HepG2 (cell line): ENCODE data around the gene PHF5A. TPM values are rescaled to one million over a fixed set of nuclear protein-coding genes. Genes with fewer than 3 reads are reported as not detected.

Experiments used
- ATAD3A ChIP-seq: sonication (generic); formaldehyde crosslinking; IDR thresholded peaks from 2 replicates; pipeline ENCODE4 v1.4.0; 2020; ENCODE audit warnings: missing genetic modification reagents
- BHLHE40 ChIP-seq: IDR thresholded peaks from 2 replicates; pipeline ENCODE4 v1.6.1; 2011; ENCODE audit warnings: low read length, improper control_type of control experiment
- CAMTA2 ChIP-seq: sonication (generic); formaldehyde crosslinking; IDR thresholded peaks from 2 replicates; pipeline ENCODE4 v1.4.0; 2020; ENCODE audit warnings: mild to moderate bottlenecking, missing genetic modification reagents, borderline replicate concordance
- CBX2 ChIP-seq, 2 experiments: fragments of 200-600 bp in 1 of 2; sonication (generic); formaldehyde crosslinking in 1 of 2; IDR thresholded peaks; 2 replicates each; pipeline versions ENCODE4 v1.7.0 to v1.8.1; 2018 to 2022; ENCODE audit warnings: low read depth in 2 of 2, low read length in 1 of 2, mild to moderate bottlenecking in 1 of 2, missing genetic modification reagents in 1 of 2
- ETV5 ChIP-seq: IDR thresholded peaks from 2 replicates; pipeline ENCODE4 v1.6.1; 2018; ENCODE audit warnings: missing biosample characterization, missing genetic modification reagents, inconsistent platforms, borderline replicate concordance
- HCFC1 ChIP-seq: fragments of 150-350 bp; IDR thresholded peaks from 2 replicates; pipeline ENCODE4 v1.6.1; 2014; ENCODE audit warnings: low read depth, low read length
- KDM5A ChIP-seq: fragments of 200-600 bp; sonication (generic); IDR thresholded peaks from 2 replicates; pipeline ENCODE4 v1.7.0; 2018; ENCODE audit warnings: antibody characterized with exemption, mild to moderate bottlenecking, low read length, borderline replicate concordance
- NFE2L2 ChIP-seq: fragments of 150-350 bp; IDR thresholded peaks from 2 replicates; pipeline ENCODE4 v1.6.1; 2014; ENCODE audit warnings: low read length
- RELA ChIP-seq: sonication (generic); formaldehyde crosslinking; IDR thresholded peaks from 2 replicates; pipeline ENCODE4 v1.4.0; 2020; ENCODE audit warnings: missing genetic modification reagents
- SRSF4 ChIP-seq: fragments of 200-400 bp; formaldehyde crosslinking; IDR thresholded peaks from one replicate; pipeline ENCODE4 v1.6.1; 2018; ENCODE audit warnings: mild to moderate bottlenecking, low read depth, low read length, moderate library complexity; ENCODE audit not compliant: poor library complexity, severe bottlenecking
- SRSF9 ChIP-seq: fragments of 200-400 bp; formaldehyde crosslinking; IDR thresholded peaks from 2 replicates; pipeline ENCODE4 v1.6.1; 2018; ENCODE audit warnings: borderline replicate concordance, mild to moderate bottlenecking, low read depth, low read length; ENCODE audit not compliant: insufficient read depth, poor library complexity, severe bottlenecking
- TBX2 ChIP-seq: sonication (generic); formaldehyde crosslinking; IDR thresholded peaks from 2 replicates; pipeline ENCODE4 v1.5.0; 2020; ENCODE audit warnings: missing genetic modification reagents, mild to moderate bottlenecking, borderline replicate concordance
- ZC3H4 ChIP-seq: sonication (generic); formaldehyde crosslinking; IDR thresholded peaks from 2 replicates; pipeline ENCODE4 v1.4.0; 2020; ENCODE audit warnings: missing genetic modification reagents, borderline replicate concordance
- ZFP90 ChIP-seq: sonication (generic); formaldehyde crosslinking; IDR thresholded peaks from 2 replicates; pipeline ENCODE4 v1.8.0; 2022; ENCODE audit warnings: missing genetic modification reagents, mild to moderate bottlenecking, inconsistent platforms, borderline replicate concordance
- ZKSCAN5 ChIP-seq: sonication (generic); formaldehyde crosslinking; IDR thresholded peaks from 2 replicates; pipeline ENCODE4 v1.5.1; 2020; ENCODE audit warnings: mild to moderate bottlenecking, missing genetic modification reagents
- ZNF230 ChIP-seq: sonication (generic); formaldehyde crosslinking; IDR thresholded peaks from 2 replicates; pipeline ENCODE4 v1.4.0; 2020; ENCODE audit warnings: mild to moderate bottlenecking, missing genetic modification reagents
- ZNF24 ChIP-seq: fragments of 450-650 bp; IDR thresholded peaks from 2 replicates; pipeline ENCODE4 v1.6.1; 2017; ENCODE audit warnings: antibody characterized with exemption, mild to moderate bottlenecking
- ZNF264 ChIP-seq: sonication (generic); formaldehyde crosslinking; IDR thresholded peaks from 2 replicates; pipeline ENCODE4 v1.4.0; 2020; ENCODE audit warnings: missing genetic modification reagents
- ZNF451 ChIP-seq: sonication (generic); formaldehyde crosslinking; IDR thresholded peaks from 2 replicates; pipeline ENCODE4 v1.5.0; 2020; ENCODE audit warnings: mild to moderate bottlenecking, missing genetic modification reagents
- ZNF737 ChIP-seq: sonication (generic); formaldehyde crosslinking; IDR thresholded peaks from 2 replicates; pipeline ENCODE4 v1.5.0; 2020; ENCODE audit warnings: missing genetic modification reagents, mild to moderate bottlenecking, borderline replicate concordance
- polyA plus RNA-seq, 8 experiments: library from polyadenylated mRNA; depleted of rRNA in 3 of 8; stranded (reverse) in 7 of 8; unstranded in 1 of 8; fragments of >200 nt; fragmentation: Illumina TruSeq in 4 of 8; extraction: Trizol in 4 of 8; gene quantifications; 2 replicates each; pipeline versions ENCODE4 v1.2.1 to v1.2.3, GENCODE V29; 2011 to 2016; ENCODE audit warnings: low read depth in 4 of 8, missing spikeins in 1 of 8, mixed read lengths in 1 of 8; ENCODE audit not compliant: insufficient read depth in 1 of 8
- total RNA-seq, 5 experiments: library from RNA; depleted of rRNA; stranded (reverse); fragments of >200 nt; fragmentation: Illumina TruSeq; extraction: Trizol; gene quantifications; 2 replicates each; pipeline ENCODE4 v1.2.3, GENCODE V29; 2016; ENCODE audit warnings: low read depth in 1 of 5
- TF ChIP-seq, protein P1 (sequence below): sonication (generic); formaldehyde crosslinking; IDR thresholded peaks from 2 replicates; pipeline ENCODE4 v1.5.1; 2020; ENCODE audit warnings: missing genetic modification reagents, mild to moderate bottlenecking, borderline replicate concordance
- TF ChIP-seq, protein P2 (sequence below): sonication (generic); formaldehyde crosslinking; IDR thresholded peaks from 2 replicates; pipeline ENCODE4 v1.5.1; 2020; ENCODE audit warnings: mild to moderate bottlenecking, missing genetic modification reagents
- TF ChIP-seq, protein P3 (sequence below): IDR thresholded peaks from 2 replicates; pipeline ENCODE4 v1.6.1; 2016; ENCODE audit warnings: missing compliant biosample characterization, missing genetic modification reagents, borderline replicate concordance

PHF5A gene
- total and polyA plus RNA-seq, 2 of the 13 experiments (the other 11 are each of a cell fraction or from before 2014, with no cell fraction given) = 56.6 to 105 TPM

DNA sequence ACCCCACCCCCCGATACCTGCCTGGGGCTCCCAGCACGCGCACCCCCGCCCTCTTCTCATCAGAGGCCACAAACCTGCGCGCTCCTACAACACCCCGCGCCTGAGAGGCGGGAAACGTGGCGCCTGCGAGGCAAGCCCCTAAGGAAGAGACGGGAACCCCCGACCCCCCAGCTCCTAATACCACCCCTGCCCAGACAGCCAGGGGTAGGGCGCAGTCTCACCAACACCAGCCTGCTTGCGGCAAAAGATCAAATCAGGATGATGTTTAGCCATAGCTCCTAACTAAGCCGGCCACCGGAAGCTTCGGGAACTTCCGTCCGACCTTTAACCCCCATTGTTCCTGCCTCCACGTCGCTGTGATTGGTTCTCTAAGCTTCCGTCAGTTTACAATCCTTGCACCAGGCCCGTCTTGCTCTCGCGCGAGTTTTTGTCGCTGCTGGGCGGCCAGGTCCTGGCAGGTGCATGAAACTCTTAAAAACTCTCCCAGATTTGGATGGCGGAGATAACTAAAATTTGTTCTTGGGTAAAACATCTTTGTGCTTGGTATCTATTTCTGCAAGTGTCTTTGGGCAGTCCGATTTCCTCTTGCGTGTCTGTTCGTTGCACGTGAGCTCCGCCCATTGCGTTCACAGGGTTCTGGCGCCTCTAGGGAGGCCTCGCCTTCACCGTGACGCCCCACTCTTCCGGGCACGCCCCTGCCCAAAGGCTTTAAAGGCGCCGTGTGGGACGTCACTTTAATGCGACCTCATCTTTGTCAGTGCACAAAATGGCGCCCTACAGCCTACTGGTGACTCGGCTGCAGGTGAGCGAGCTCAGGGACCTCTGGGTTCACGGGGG is at the start of gene PHF5A, which contains the start of gene ACO2 (continued):
- TF ChIP-seq, protein P1, sequence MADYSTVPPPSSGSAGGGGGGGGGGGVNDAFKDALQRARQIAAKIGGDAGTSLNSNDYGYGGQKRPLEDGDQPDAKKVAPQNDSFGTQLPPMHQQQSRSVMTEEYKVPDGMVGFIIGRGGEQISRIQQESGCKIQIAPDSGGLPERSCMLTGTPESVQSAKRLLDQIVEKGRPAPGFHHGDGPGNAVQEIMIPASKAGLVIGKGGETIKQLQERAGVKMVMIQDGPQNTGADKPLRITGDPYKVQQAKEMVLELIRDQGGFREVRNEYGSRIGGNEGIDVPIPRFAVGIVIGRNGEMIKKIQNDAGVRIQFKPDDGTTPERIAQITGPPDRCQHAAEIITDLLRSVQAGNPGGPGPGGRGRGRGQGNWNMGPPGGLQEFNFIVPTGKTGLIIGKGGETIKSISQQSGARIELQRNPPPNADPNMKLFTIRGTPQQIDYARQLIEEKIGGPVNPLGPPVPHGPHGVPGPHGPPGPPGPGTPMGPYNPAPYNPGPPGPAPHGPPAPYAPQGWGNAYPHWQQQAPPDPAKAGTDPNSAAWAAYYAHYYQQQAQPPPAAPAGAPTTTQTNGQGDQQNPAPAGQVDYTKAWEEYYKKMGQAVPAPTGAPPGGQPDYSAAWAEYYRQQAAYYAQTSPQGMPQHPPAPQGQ (CRISPR knock-in tag) = no peak
- TF ChIP-seq NFE2L2 (no peak), SRSF4 (no peak), CAMTA2 (CRISPR knock-in tag) (no peak), HCFC1 (peak; percentile 75; the same call in 1 of the 2 replicates), ZFP90 (CRISPR knock-in tag) (peak; percentile 15; the same call in 1 of the 2 replicates), RELA (CRISPR knock-in tag) (no peak), BHLHE40 (peak; percentile 96), ZNF24 (no peak), KDM5A (peak; percentile 99), ZC3H4 (CRISPR knock-in tag) (no peak; the same call in 1 of the 2 replicates), CBX2 (IDR thresholded peaks at IDR 0.05; ENCODE audit: low read depth, low read length) (no peak), CBX2 (CRISPR knock-in tag; IDR thresholded peaks at IDR 0.05; ENCODE audit: low read depth) (no peak), ETV5 (CRISPR knock-in tag) (peak; percentile 74), ZNF264 (CRISPR knock-in tag) (no peak), ZKSCAN5 (CRISPR knock-in tag) (no peak), ATAD3A (CRISPR knock-in tag) (no peak), ZNF451 (no peak), ZNF230 (CRISPR knock-in tag) (peak; percentile 77), ZNF737 (CRISPR knock-in tag) (no peak), TBX2 (CRISPR knock-in tag) (peak; percentile 63; the same call in 1 of the 2 replicates), SRSF9 (no peak)
- TF ChIP-seq, protein P2, sequence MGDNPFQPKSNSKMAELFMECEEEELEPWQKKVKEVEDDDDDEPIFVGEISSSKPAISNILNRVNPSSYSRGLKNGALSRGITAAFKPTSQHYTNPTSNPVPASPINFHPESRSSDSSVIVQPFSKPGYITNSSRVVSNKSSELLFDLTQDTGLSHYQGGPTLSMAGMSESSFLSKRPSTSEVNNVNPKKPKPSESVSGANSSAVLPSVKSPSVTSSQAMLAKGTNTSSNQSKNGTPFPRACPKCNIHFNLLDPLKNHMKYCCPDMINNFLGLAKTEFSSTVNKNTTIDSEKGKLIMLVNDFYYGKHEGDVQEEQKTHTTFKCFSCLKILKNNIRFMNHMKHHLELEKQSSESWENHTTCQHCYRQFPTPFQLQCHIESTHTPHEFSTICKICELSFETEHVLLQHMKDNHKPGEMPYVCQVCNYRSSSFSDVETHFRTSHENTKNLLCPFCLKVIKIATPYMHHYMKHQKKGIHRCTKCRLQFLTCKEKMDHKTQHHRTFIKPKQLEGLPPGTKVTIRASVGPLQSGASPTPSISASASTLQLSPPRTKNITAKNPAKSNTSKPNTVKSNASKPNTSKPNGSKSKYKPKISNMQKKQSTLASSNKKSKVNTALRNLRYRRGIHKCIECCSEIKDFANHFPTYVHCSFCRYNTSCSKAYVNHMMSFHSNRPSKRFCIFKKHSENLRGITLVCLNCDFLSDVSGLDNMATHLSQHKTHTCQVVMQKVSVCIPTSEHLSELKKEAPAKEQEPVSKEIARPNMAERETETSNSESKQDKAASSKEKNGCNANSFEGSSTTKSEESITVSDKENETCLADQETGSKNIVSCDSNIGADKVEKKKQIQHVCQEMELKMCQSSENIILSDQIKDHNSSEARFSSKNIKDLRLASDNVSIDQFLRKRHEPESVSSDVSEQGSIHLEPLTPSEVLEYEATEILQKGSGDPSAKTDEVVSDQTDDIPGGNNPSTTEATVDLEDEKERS (CRISPR knock-in tag) = peak; percentile 84; the same call in 1 of the 2 replicates
- TF ChIP-seq, protein P3, sequence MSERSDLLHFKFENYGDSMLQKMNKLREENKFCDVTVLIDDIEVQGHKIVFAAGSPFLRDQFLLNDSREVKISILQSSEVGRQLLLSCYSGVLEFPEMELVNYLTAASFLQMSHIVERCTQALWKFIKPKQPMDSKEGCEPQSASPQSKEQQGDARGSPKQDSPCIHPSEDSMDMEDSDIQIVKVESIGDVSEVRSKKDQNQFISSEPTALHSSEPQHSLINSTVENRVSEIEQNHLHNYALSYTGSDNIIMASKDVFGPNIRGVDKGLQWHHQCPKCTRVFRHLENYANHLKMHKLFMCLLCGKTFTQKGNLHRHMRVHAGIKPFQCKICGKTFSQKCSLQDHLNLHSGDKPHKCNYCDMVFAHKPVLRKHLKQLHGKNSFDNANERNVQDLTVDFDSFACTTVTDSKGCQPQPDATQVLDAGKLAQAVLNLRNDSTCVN = no peak
